Endothelial cell of umbilical vein (primary cell): ENCODE data around the gene PAQR7. TPM values are rescaled to one million over a fixed set of nuclear protein-coding genes. Genes with fewer than 3 reads are reported as not detected.

ENCODE experiments used
- BruUV-seq: library from RNA; stranded (reverse); fragments of 400-500 nt; replicated peaks from 2 replicates; lab custom pipeline; 2021; lab: Mats Ljungman, UMichigan
- CTCF ChIA-PET: fragments of 300-600, 350-600 bp; sonication (Branson Sonifier 250); formaldehyde crosslinking; loops from one replicate; lab custom pipeline; 2021; ENCODE audit warnings: antibody characterized with exemption, inconsistent platforms; lab: Charles Lee
- POLR2A ChIA-PET: fragments of 300-600, 350-600 bp; sonication (Branson Sonifier 250); formaldehyde crosslinking; loops from one replicate; lab custom pipeline; 2021; ENCODE audit warnings: antibody characterized with exemption, inconsistent platforms; lab: Charles Lee
- DNase-seq: peaks from one replicate; pipeline ENCODE4 v3.0.0-alpha.2; 2011; ENCODE audit warnings: low read depth, low spot score
- FAIRE-seq: peaks from 2 replicates; lab custom pipeline; 2011; peaks lifted over from hg19 to GRCh38; lab: Jason Lieb, UNC
- H2AFZ ChIP-seq: 2 replicates; pipeline ENCODE4 v1.6.0; 2012; ENCODE audit warnings: low read depth, low read length, control low read depth, inconsistent platforms
- H3K27ac ChIP-seq: 2 replicates; pipeline ENCODE4 v1.5.1; 2011; ENCODE audit warnings: low read depth, mild to moderate bottlenecking, control low read depth, low read length, moderate library complexity; ENCODE audit not compliant: insufficient read depth
- H3K27me3 ChIP-seq, 2 experiments: 2 replicates each; pipeline versions ENCODE4 v1.6.0 to v1.6.1; 2011; ENCODE audit warnings: low read length in 2 of 2, mixed read lengths in 1 of 2; ENCODE audit not compliant: control insufficient read depth in 2 of 2, insufficient read depth in 2 of 2
- H3K36me3 ChIP-seq, 2 experiments: 2 replicates in 1 of 2; 3 replicates in 1 of 2; pipeline ENCODE4 v1.5.1; 2011; ENCODE audit warnings: low read length in 2 of 2, mild to moderate bottlenecking in 1 of 2, moderate library complexity in 1 of 2; ENCODE audit not compliant: control insufficient read depth in 2 of 2, insufficient read depth in 2 of 2; ENCODE audit errors: extremely low read depth in 1 of 2
- H3K4me1 ChIP-seq: 3 replicates; pipeline ENCODE4 v1.5.1; 2011; ENCODE audit warnings: mild to moderate bottlenecking, low read length; ENCODE audit not compliant: control insufficient read depth, insufficient read depth; ENCODE audit errors: extremely low read depth
- H3K4me2 ChIP-seq: 2 replicates; pipeline ENCODE4 v1.6.1; 2011; ENCODE audit warnings: low read length, control low read depth, mixed read lengths; ENCODE audit not compliant: insufficient read depth
- H3K4me3 ChIP-seq, 3 experiments: fragments of 200-600 bp in 1 of 3; sonication (generic), shearing (Covaris generic) in 1 of 3; replicated peaks in 1 of 3; 2 replicates each; pipeline ENCODE4 v1.5.1; 2011 to 2016; ENCODE audit warnings: control low read depth in 3 of 3, low read length in 3 of 3, mild to moderate bottlenecking in 2 of 3, inconsistent platforms in 1 of 3, low read depth in 1 of 3, moderate library complexity in 1 of 3; ENCODE audit not compliant: insufficient read depth in 1 of 3
- H3K79me2 ChIP-seq: 2 replicates; pipeline ENCODE4 v1.6.0; 2012; ENCODE audit warnings: low read length, inconsistent platforms; ENCODE audit not compliant: control insufficient read depth, insufficient read depth
- H3K9ac ChIP-seq: replicated peaks from 2 replicates; pipeline ENCODE3; 2011; ENCODE audit warnings: low read length, control low read depth; ENCODE audit not compliant: insufficient read depth; ENCODE audit errors: extremely low read depth
- H3K9me1 ChIP-seq: replicated peaks from 3 replicates; pipeline ENCODE4 v1.6.0; 2011; ENCODE audit warnings: mild to moderate bottlenecking, low read length; ENCODE audit not compliant: control insufficient read depth, insufficient read depth; ENCODE audit errors: extremely low read depth
- H3K9me3 ChIP-seq: replicated peaks from 2 replicates; pipeline ENCODE4 v1.5.1; 2012; ENCODE audit warnings: low read length, inconsistent platforms; ENCODE audit not compliant: control insufficient read depth, insufficient read depth
- H4K20me1 ChIP-seq: replicated peaks from 2 replicates; pipeline ENCODE3; 2011; ENCODE audit warnings: mild to moderate bottlenecking, low read length; ENCODE audit not compliant: control insufficient read depth, insufficient read depth; ENCODE audit errors: extremely low read depth
- EZH2 ChIP-seq: IDR thresholded peaks from 2 replicates; pipeline ENCODE4 v1.6.1; 2012; ENCODE audit warnings: borderline replicate concordance, low read depth, mild to moderate bottlenecking, moderate library complexity, low read length, inconsistent platforms; ENCODE audit not compliant: severe bottlenecking
- FOS ChIP-seq: IDR thresholded peaks from 2 replicates; pipeline ENCODE4 v1.6.1; 2011; ENCODE audit warnings: mild to moderate bottlenecking, low read length, moderate library complexity, borderline replicate concordance; ENCODE audit not compliant: insufficient read depth
- JUN ChIP-seq: IDR thresholded peaks from 2 replicates; pipeline ENCODE4 v1.6.1; 2011; ENCODE audit warnings: borderline replicate concordance, low read depth; ENCODE audit not compliant: insufficient read length, insufficient read depth
- MYC ChIP-seq: IDR thresholded peaks from one replicate; pipeline ENCODE4 v1.6.1; 2011; ENCODE audit warnings: mild to moderate bottlenecking, low read depth, low read length
- POLR2AphosphoS5 ChIP-seq: IDR thresholded peaks from 2 replicates; pipeline ENCODE4 v1.6.1; 2012; ENCODE audit warnings: low read depth, mild to moderate bottlenecking, control low read depth, low read length, moderate library complexity; ENCODE audit not compliant: insufficient read depth
- dilution Hi-C: fragments of 300-500 bp; cut with MboI; formaldehyde crosslinking; loops from one replicate; pipeline ENCODE4 v1.15.0; 2019; ENCODE audit warnings: low sequenced_read_pairs; ENCODE audit not compliant: extremely low pct_ligation_motif_present
- intact Hi-C: fragments of 100-400 bp; cut with micrococcal nuclease; formaldehyde crosslinking; loops from one replicate; pipeline ENCODE4 v1.10.0; 2022
- polyA plus RNA-seq, 4 experiments: library from polyadenylated mRNA; depleted of rRNA in 3 of 4; stranded (reverse) in 3 of 4; unstranded in 1 of 4; fragments of >200 nt; gene quantifications; 2 replicates each; pipeline versions ENCODE4 v1.2.1 to v1.2.3, GENCODE V29; 2011 to 2012; ENCODE audit warnings: missing spikeins in 1 of 4
- total RNA-seq: library from RNA; stranded (reverse); gene quantifications from 2 replicates; pipeline ENCODE4 v1.2.3, GENCODE V29; 2021
- TF ChIP-seq, protein P1 (sequence below): IDR thresholded peaks from 2 replicates; pipeline ENCODE4 v1.6.1; 2011; ENCODE audit not compliant: insufficient read depth, insufficient read length
- TF ChIP-seq, protein P2 (sequence below), 2 donors: IDR thresholded peaks; 1 replicate in 1 of 2; 2 replicates in 1 of 2; pipeline ENCODE4 v1.5.1; 2011; ENCODE audit warnings: low read length in 2 of 2, mild to moderate bottlenecking in 2 of 2, moderate library complexity in 2 of 2, control low read depth in 1 of 2, inconsistent platforms in 1 of 2, low read depth in 1 of 2; ENCODE audit not compliant: insufficient read depth in 1 of 2; ENCODE audit errors: extremely low read depth in 1 of 2

PAQR7 gene
- total and polyA plus RNA-seq, 2 donors (not counting 3 experiments of a cell fraction or from before 2014, with no cell fraction given), result 8.4 to 10.8 TPM

DNA sequence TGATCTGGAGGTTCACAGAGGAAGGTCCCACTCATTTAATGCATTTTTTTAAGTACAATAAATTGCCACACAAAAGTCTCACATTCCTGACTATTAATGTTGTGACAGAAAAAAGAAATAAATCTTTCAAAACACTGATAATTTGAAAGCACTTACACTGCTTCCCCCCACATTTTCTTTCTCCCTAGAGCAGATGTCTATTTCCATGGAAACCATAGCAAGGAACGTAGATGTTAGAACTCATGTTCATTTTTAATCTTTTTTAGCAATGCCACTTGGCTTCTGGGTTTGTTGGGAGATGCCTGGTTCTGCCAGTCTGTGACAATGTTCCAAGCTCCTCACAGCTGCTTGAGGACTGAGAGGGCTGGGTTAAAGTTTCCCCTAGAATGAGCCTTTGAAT, 32.7 kb upstream of the PAQR7 start:
- no peaks in the 10 kb centered on the region for H4K20me1 ChIP-seq
- H3K4me3 ChIP-seq, result no peak overlapping the region
- peaks cover 16% of the 10 kb centered on the region for H3K4me1 ChIP-seq
- ChIA-PET POLR2A (no interaction called here), CTCF (interaction anchor here (1.1 to 1.3 kb wide), 3 partner anchors 12 to 89 kb away, joined by 3 to 8 read pairs (median 6); partner anchors contain the start of gene PAFAH2)
- H3K4me2 ChIP-seq, result no peak overlapping the region
- TF ChIP-seq JUN (no peak), MYC (no peak), FOS (no peak), EZH2 (no peak), POLR2AphosphoS5 (no peak)
- TF ChIP-seq, protein P1, sequence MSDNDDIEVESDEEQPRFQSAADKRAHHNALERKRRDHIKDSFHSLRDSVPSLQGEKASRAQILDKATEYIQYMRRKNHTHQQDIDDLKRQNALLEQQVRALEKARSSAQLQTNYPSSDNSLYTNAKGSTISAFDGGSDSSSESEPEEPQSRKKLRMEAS, result no peak
- TF ChIP-seq, protein P2, sequence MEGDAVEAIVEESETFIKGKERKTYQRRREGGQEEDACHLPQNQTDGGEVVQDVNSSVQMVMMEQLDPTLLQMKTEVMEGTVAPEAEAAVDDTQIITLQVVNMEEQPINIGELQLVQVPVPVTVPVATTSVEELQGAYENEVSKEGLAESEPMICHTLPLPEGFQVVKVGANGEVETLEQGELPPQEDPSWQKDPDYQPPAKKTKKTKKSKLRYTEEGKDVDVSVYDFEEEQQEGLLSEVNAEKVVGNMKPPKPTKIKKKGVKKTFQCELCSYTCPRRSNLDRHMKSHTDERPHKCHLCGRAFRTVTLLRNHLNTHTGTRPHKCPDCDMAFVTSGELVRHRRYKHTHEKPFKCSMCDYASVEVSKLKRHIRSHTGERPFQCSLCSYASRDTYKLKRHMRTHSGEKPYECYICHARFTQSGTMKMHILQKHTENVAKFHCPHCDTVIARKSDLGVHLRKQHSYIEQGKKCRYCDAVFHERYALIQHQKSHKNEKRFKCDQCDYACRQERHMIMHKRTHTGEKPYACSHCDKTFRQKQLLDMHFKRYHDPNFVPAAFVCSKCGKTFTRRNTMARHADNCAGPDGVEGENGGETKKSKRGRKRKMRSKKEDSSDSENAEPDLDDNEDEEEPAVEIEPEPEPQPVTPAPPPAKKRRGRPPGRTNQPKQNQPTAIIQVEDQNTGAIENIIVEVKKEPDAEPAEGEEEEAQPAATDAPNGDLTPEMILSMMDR (IDR thresholded peaks at IDR 0.05; ENCODE audit: extremely low read depth in 1 of 2, insufficient read depth in 1 of 2, low read depth in 1 of 2, low read length in 2 of 2), result no peak
- H2AFZ ChIP-seq, result no peak overlapping the region
- H3K27ac ChIP-seq, result no peak overlapping the region
- H3K9me3 ChIP-seq, result no peaks in the 10 kb centered on the region
- H3K9me1 ChIP-seq, result no peaks in the 10 kb centered on the region
- FAIRE-seq (no peak), DNase-seq (no peak)
- peaks cover 21% of the 10 kb centered on the region for H3K79me2 ChIP-seq
- peaks cover 3 to 4% of the 10 kb centered on the region in 2 experiments for H3K27me3 ChIP-seq
- dilution Hi-C loops, result no loop called here
- no TSS peak for BruUV-seq
- intact Hi-C loops, result loop anchor here (10.0 kb wide), 1 partner anchor 247 kb away; the partner anchor contains the start of gene FAM110D
- no peak overlapping the region for H3K9ac ChIP-seq
- H3K36me3 ChIP-seq, result peaks cover 0 to 4% of the 10 kb centered on the region in 2 experiments
